H1 (cell line): Measurements from ENCODE around the gene CD84. TPM values are rescaled to one million over a fixed set of nuclear protein-coding genes. Genes with fewer than 3 reads are reported as not detected.

ENCODE experiments used
- CTCF ChIA-PET: fragments of 300-600 bp; sonication (Branson Sonifier 250); formaldehyde crosslinking; loops from one replicate; lab custom pipeline; 2021; ENCODE audit not compliant: partially characterized antibody; lab: Charles Lee
- POLR2A ChIA-PET: fragments of 300-600 bp; sonication (Branson Sonifier 250); formaldehyde crosslinking; loops from one replicate; lab custom pipeline; 2021; ENCODE audit warnings: inconsistent platforms; ENCODE audit not compliant: partially characterized antibody; lab: Charles Lee
- DNase-seq, 2 experiments: peaks; one replicate each; pipeline versions ENCODE4 v3.0.0 to v3.0.0-alpha.2; 2010 to 2022; ENCODE audit warnings: low spot score in 2 of 2, low read depth in 1 of 2, mixed read lengths in 1 of 2
- FAIRE-seq: peaks from 2 replicates; lab custom pipeline; 2011; peaks lifted over from hg19 to GRCh38; lab: Jason Lieb, UNC
- H2AFZ ChIP-seq: 2 replicates; pipeline ENCODE4 v1.8.1; 2012; ENCODE audit warnings: low read length, inconsistent platforms
- H2AK5ac ChIP-seq: 2 replicates; pipeline ENCODE4 v1.6.1; 2013; ENCODE audit warnings: low read depth, low read length
- H2BK120ac ChIP-seq: replicated peaks from 2 replicates; pipeline ENCODE3; 2013; ENCODE audit warnings: low read depth, low read length, inconsistent platforms
- H2BK12ac ChIP-seq: 2 replicates; pipeline ENCODE4 v1.6.1; 2013; ENCODE audit warnings: low read depth, low read length
- H2BK15ac ChIP-seq: 2 replicates; pipeline ENCODE4 v1.6.1; 2013; ENCODE audit warnings: low read length
- H2BK20ac ChIP-seq: 2 replicates; pipeline ENCODE4 v1.6.1; 2013; ENCODE audit warnings: low read length
- H2BK5ac ChIP-seq: 2 replicates; pipeline ENCODE4 v1.6.1; 2013; ENCODE audit warnings: low read depth, low read length
- H3K14ac ChIP-seq: 2 replicates; pipeline ENCODE4 v1.6.1; 2013; ENCODE audit warnings: inconsistent platforms; ENCODE audit not compliant: insufficient read length
- H3K18ac ChIP-seq: 2 replicates; pipeline ENCODE4 v1.6.1; 2013; ENCODE audit warnings: low read length; ENCODE audit errors: extremely low read depth
- H3K23ac ChIP-seq: 2 replicates; pipeline ENCODE4 v1.6.1; 2013; ENCODE audit warnings: inconsistent platforms; ENCODE audit not compliant: insufficient read length
- H3K23me2 ChIP-seq: 2 replicates; pipeline ENCODE4 v1.6.1; 2013; ENCODE audit warnings: low read depth, low read length
- H3K27ac ChIP-seq: 2 replicates; pipeline ENCODE4 v1.6.1; 2011; ENCODE audit warnings: low read depth, low read length, inconsistent platforms
- H3K27me3 ChIP-seq, 4 experiments: replicated peaks in 1 of 4; 1 replicate in 1 of 4; 2 replicates in 3 of 4; pipeline versions ENCODE4 v1.6.1 to v1.8.1; 2011 to 2013; ENCODE audit warnings: low read length in 3 of 4, mild to moderate bottlenecking in 3 of 4, inconsistent platforms in 2 of 4, mixed read lengths in 2 of 4, moderate library complexity in 1 of 4; ENCODE audit not compliant: control insufficient read depth in 3 of 4, insufficient read depth in 3 of 4; ENCODE audit errors: extremely low read depth in 1 of 4
- H3K36me3 ChIP-seq, 4 experiments: 2 replicates each; pipeline versions ENCODE4 v1.6.1 to v1.8.1; 2011 to 2013; ENCODE audit warnings: mild to moderate bottlenecking in 4 of 4, low read length in 3 of 4, moderate library complexity in 2 of 4, control low read depth in 1 of 4, inconsistent platforms in 1 of 4; ENCODE audit not compliant: insufficient read depth in 4 of 4, control insufficient read depth in 2 of 4
- H3K4ac ChIP-seq: replicated peaks from 2 replicates; pipeline ENCODE3; 2013; ENCODE audit warnings: low read length, low read depth, mixed read lengths, inconsistent platforms; ENCODE audit not compliant: insufficient read length
- H3K4me1 ChIP-seq, 4 experiments: replicated peaks in 1 of 4; 1 replicate in 1 of 4; 2 replicates in 3 of 4; pipeline versions ENCODE4 v1.6.1 to v1.8.1; 2011 to 2013; ENCODE audit warnings: low read length in 3 of 4, inconsistent platforms in 2 of 4, mixed read lengths in 1 of 4; ENCODE audit not compliant: insufficient read depth in 4 of 4, control insufficient read depth in 3 of 4
- H3K4me2 ChIP-seq, 2 experiments: 2 replicates each; pipeline versions ENCODE4 v1.6.1 to v1.8.1; 2011 to 2013; ENCODE audit warnings: low read depth in 2 of 2, low read length in 2 of 2, control low read depth in 1 of 2, inconsistent platforms in 1 of 2, mild to moderate bottlenecking in 1 of 2; ENCODE audit not compliant: insufficient read depth in 1 of 2
- H3K4me3 ChIP-seq, 4 experiments: fragments of 200-600, 300-600 bp in 1 of 4; sonication (generic), shearing (Covaris generic), sonication (Bioruptor Twin) in 1 of 4; 2 replicates each; pipeline versions ENCODE4 v1.5.1 to v1.8.1; 2011 to 2016; ENCODE audit warnings: low read length in 4 of 4, low read depth in 3 of 4, control low read depth in 2 of 4, inconsistent platforms in 2 of 4, mild to moderate bottlenecking in 2 of 4, mixed read lengths in 1 of 4, moderate library complexity in 1 of 4; ENCODE audit not compliant: insufficient read depth in 2 of 4; ENCODE audit errors: extremely low read depth in 1 of 4
- H3K56ac ChIP-seq: replicated peaks from 2 replicates; pipeline ENCODE3; 2013; ENCODE audit warnings: low read depth, mild to moderate bottlenecking, mixed read lengths, low read length, inconsistent platforms; ENCODE audit not compliant: insufficient read length
- H3K79me1 ChIP-seq: 2 replicates; pipeline ENCODE4 v1.6.1; 2013; ENCODE audit warnings: low read depth, low read length, control low read depth
- H3K79me2 ChIP-seq, 2 experiments: 2 replicates each; pipeline versions ENCODE4 v1.6.1 to v1.8.1; 2012 to 2013; ENCODE audit warnings: low read length in 2 of 2, mild to moderate bottlenecking in 2 of 2, inconsistent platforms in 1 of 2; ENCODE audit not compliant: insufficient read depth in 2 of 2, control insufficient read depth in 1 of 2
- H3K9ac ChIP-seq, 4 experiments: replicated peaks in 1 of 4; 1 replicate in 1 of 4; 2 replicates in 3 of 4; pipeline versions ENCODE4 v1.6.1 to v1.8.1; 2011 to 2013; ENCODE audit warnings: low read depth in 3 of 4, low read length in 3 of 4, control low read depth in 2 of 4, mild to moderate bottlenecking in 2 of 4, moderate library complexity in 2 of 4, inconsistent platforms in 1 of 4; ENCODE audit errors: extremely low read depth in 1 of 4
- H3K9me3 ChIP-seq, 2 experiments: 2 replicates each; pipeline versions ENCODE4 v1.6.1 to v1.8.1; 2012 to 2013; ENCODE audit warnings: mild to moderate bottlenecking in 2 of 2, moderate library complexity in 2 of 2, control low read depth in 1 of 2, inconsistent platforms in 1 of 2, low read depth in 1 of 2, low read length in 1 of 2, mixed read lengths in 1 of 2; ENCODE audit not compliant: insufficient read depth in 2 of 2
- H4K20me1 ChIP-seq, 2 experiments: replicated peaks in 1 of 2; 2 replicates each; pipeline versions ENCODE3 to v1.8.1; 2011 to 2013; ENCODE audit warnings: inconsistent platforms in 2 of 2, low read length in 2 of 2, mild to moderate bottlenecking in 1 of 2; ENCODE audit not compliant: insufficient read depth in 2 of 2, control insufficient read depth in 1 of 2
- H4K5ac ChIP-seq: 2 replicates; pipeline ENCODE4 v1.6.1; 2013; ENCODE audit warnings: low read length, low read depth, mixed read lengths, inconsistent platforms; ENCODE audit not compliant: insufficient read length
- H4K8ac ChIP-seq: 2 replicates; pipeline ENCODE4 v1.8.0; 2013; ENCODE audit warnings: mild to moderate bottlenecking, moderate library complexity, low read length, inconsistent platforms; ENCODE audit not compliant: insufficient read depth; ENCODE audit errors: extremely low read depth
- H4K91ac ChIP-seq: replicated peaks from 2 replicates; pipeline ENCODE3; 2013; ENCODE audit warnings: low read length, mixed read lengths, inconsistent platforms; ENCODE audit not compliant: insufficient read length
- E2F6 ChIP-seq: IDR thresholded peaks from 2 replicates; pipeline ENCODE4 v1.6.1; 2012; ENCODE audit warnings: inconsistent platforms
- EGR1 ChIP-seq: IDR thresholded peaks from 2 replicates; pipeline ENCODE4 v1.6.1; 2011; ENCODE audit warnings: low read depth, low read length, borderline replicate concordance
- GTF2F1 ChIP-seq: IDR thresholded peaks from 2 replicates; pipeline ENCODE4 v1.6.1; 2012; ENCODE audit warnings: low read depth, low read length, improper control_type of control experiment, borderline replicate concordance
- JUN ChIP-seq: IDR thresholded peaks from 2 replicates; pipeline ENCODE4 v1.6.1; 2011; ENCODE audit warnings: low read depth, mild to moderate bottlenecking, improper control_type of control experiment, low read length
- KDM1A ChIP-seq: fragments of 200-600, 300-600 bp; sonication (generic); IDR thresholded peaks from 2 replicates; pipeline ENCODE4 v1.7.1; 2016; ENCODE audit warnings: mild to moderate bottlenecking, low read length, borderline replicate concordance
- POLR2AphosphoS5 ChIP-seq: IDR thresholded peaks from 2 replicates; pipeline ENCODE4 v1.6.1; 2011; ENCODE audit warnings: low read depth, low read length
- RAD21 ChIP-seq, 2 experiments: IDR thresholded peaks in 1 of 2; conservative IDR thresholded peaks in 1 of 2; 2 replicates each; pipeline ENCODE4 v1.6.1; 2011; ENCODE audit warnings: low read depth in 2 of 2, low read length in 2 of 2, improper control_type of control experiment in 1 of 2, inconsistent platforms in 1 of 2, mild to moderate bottlenecking in 1 of 2, moderate library complexity in 1 of 2
- RFX5 ChIP-seq: IDR thresholded peaks from 2 replicates; pipeline ENCODE4 v1.6.1; 2011; ENCODE audit warnings: low read depth, low read length, improper control_type of control experiment, borderline replicate concordance
- SIX5 ChIP-seq: IDR thresholded peaks from 2 replicates; pipeline ENCODE4 v1.6.1; 2011; ENCODE audit warnings: mild to moderate bottlenecking, low read depth, low read length
- SP2 ChIP-seq: IDR thresholded peaks from 2 replicates; pipeline ENCODE4 v1.6.1; 2012; ENCODE audit warnings: mild to moderate bottlenecking, low read length, inconsistent platforms
- TCF12 ChIP-seq: IDR thresholded peaks from 2 replicates; pipeline ENCODE4 v1.6.1; 2011; ENCODE audit warnings: low read depth, mild to moderate bottlenecking, low read length
- ZNF274 ChIP-seq: IDR thresholded peaks from 2 replicates; pipeline ENCODE4 v1.7.0; 2012; ENCODE audit warnings: low read length, borderline replicate concordance; ENCODE audit errors: extremely low read depth
- WGBS, 2 experiments: shearing (Covaris generic) in 1 of 2; methylation state at CpG; one replicate each; pipeline versions ENCODE4 v1.1.6 to v1.1.7; 2013 to 2015; ENCODE audit warnings: low lambda C conversion rate in 2 of 2, mixed read lengths in 2 of 2, inconsistent platforms in 1 of 2, low coverage in 1 of 2, missing lambda C conversion rate in 1 of 2; ENCODE audit not compliant: insufficient replicate concordance in 2 of 2, insufficient coverage in 1 of 2, insufficient read length in 1 of 2; ENCODE audit errors: extremely low coverage in 1 of 2, missing lambda C conversion rate in 1 of 2; 5-methylcytosine and 5-hydroxymethylcytosine counted together
- polyA plus RNA-seq, 7 experiments: library from polyadenylated mRNA; depleted of rRNA in 3 of 7; stranded (reverse) in 5 of 7; unstranded in 2 of 7; fragments of >200 nt in 5 of 7; fragments of 200-250 nt in 2 of 7; gene quantifications; 1 replicate in 5 of 7; 2 replicates in 1 of 7; 4 replicates in 1 of 7; pipeline versions ENCODE4 v1.2.1 to v1.2.3, GENCODE V29; 2011 to 2013; ENCODE audit warnings: missing spikeins in 2 of 7, mixed read lengths in 2 of 7
- total RNA-seq: library from RNA; stranded (reverse); fragmentation: NEBNext Ultra II Directional; extraction: Animal tissue kit (Norgen Biotek cat#: 25700); gene quantifications from 2 replicates; pipeline ENCODE4 v1.2.1, GENCODE V29; 2021

CD84 gene
- total and polyA plus RNA-seq, 2 of the 8 experiments (the other 6 are each of a cell fraction or from before 2014, with no cell fraction given), result not detected

- Histone ChIP-seq H3K27me3 (no peaks in the 10 kb centered on the region), H4K5ac (no peak overlapping the region), H4K91ac (no peak overlapping the region), H2BK12ac (no peak overlapping the region), H3K14ac (no peak overlapping the region), H3K27ac (no peak overlapping the region), H2AFZ (no peak overlapping the region), H3K79me2 (no peaks in the 10 kb centered on the region), H3K23ac (no peak overlapping the region), H3K23me2 (no peaks in the 10 kb centered on the region), H2BK5ac (no peak overlapping the region), H3K36me3 (no peaks in the 10 kb centered on the region), H3K18ac (no peak overlapping the region; the same call in 1 of the 2 replicates), H3K56ac (no peak overlapping the region), H2BK15ac (no peak overlapping the region), H3K4me2 (no peak overlapping the region), H3K9me3 (0 out of 4 replicates have a peak, but pooled peaks cover 0 to 2% of the 10 kb centered on the region in 2 experiments), H3K4ac (no peak overlapping the region), H4K20me1 (no peaks in the 10 kb centered on the region), H2BK120ac (no peak overlapping the region), H3K4me3 (no peak overlapping the region), H3K9ac (no peak overlapping the region), H2BK20ac (no peak overlapping the region), H2AK5ac (no peak overlapping the region), H3K79me1 (no peaks in the 10 kb centered on the region), H3K4me1 (peaks cover 3 to 6% (median 5%) of the 10 kb centered on the region in 4 experiments; a peak in 5 of 7 replicates), H4K8ac (no peak overlapping the region)
- TF ChIP-seq TCF12 (no peak), RFX5 (no peak), SIX5 (no peak), POLR2AphosphoS5 (no peak), SP2 (no peak), E2F6 (no peak), EGR1 (no peak), GTF2F1 (no peak), RAD21 (IDR thresholded peaks at IDR 0.05 in 1 of 2, conservative IDR thresholded peaks at IDR 0.05 in 1 of 2; ENCODE audit: low read depth in 2 of 2, low read length in 2 of 2) (no peak), KDM1A (no peak), JUN (no peak), ZNF274 (no peak)
- FAIRE-seq, result no peak
- ChIA-PET POLR2A (no interaction called here), CTCF (no interaction called here)
- DNase-seq, result no peak
- 80% methylated on average over 3 of the region's 3 CpGs; no CpG with 5 or more reads in 1 of the 2 experiments for WGBS, 2 experiments
Measured at GRCh38 chr1:160520999-160521398, 58.3 kb downstream of the CD84 start.
